IMR-90 (cell line): ENCODE results near the gene ATP10B. TPM values are rescaled to one million over a fixed set of nuclear protein-coding genes. Genes with fewer than 3 reads are reported as not detected.

Experiments used
- ATAC-seq: fragments of 200-7000 bp; cut with Tn5 transposase; 2 replicates; pipeline ENCODE4 v1.9.1; 2020; ENCODE audit warnings: low read depth, mild to moderate bottlenecking, moderate library complexity
- BruUV-seq: library from RNA; stranded (reverse); fragments of 400-500 nt; replicated peaks from 2 replicates; lab custom pipeline; 2021; lab: Mats Ljungman, UMichigan
- CTCF ChIA-PET: fragments of 300-600 bp; formaldehyde crosslinking; extraction: SDS; loops from one replicate; lab custom pipeline; 2021; ENCODE audit warnings: antibody characterized with exemption; lab: Yijun Ruan, JAX
- POLR2A ChIA-PET: fragments of 300-600 bp; sonication (Branson Sonifier 250); formaldehyde crosslinking; loops from one replicate; lab custom pipeline; 2022; ENCODE audit warnings: antibody characterized with exemption; ENCODE audit not compliant: unreplicated experiment; lab: Charles Lee
- DNase-seq: peaks from one replicate; pipeline ENCODE4 v3.0.0; 2013
- H2AFZ ChIP-seq: replicated peaks from 2 replicates; pipeline ENCODE3; 2013; ENCODE audit warnings: low read length, mild to moderate bottlenecking; ENCODE audit not compliant: poor library complexity
- H2AK5ac ChIP-seq: 2 replicates; pipeline ENCODE4 v1.6.1; 2013; ENCODE audit warnings: low read depth, low read length, inconsistent platforms
- H2AK9ac ChIP-seq: replicated peaks from 2 replicates; pipeline ENCODE3; 2013; ENCODE audit warnings: mild to moderate bottlenecking, low read depth, low read length, moderate library complexity; ENCODE audit not compliant: poor library complexity
- H2BK120ac ChIP-seq: 2 replicates; pipeline ENCODE4 v1.6.1; 2013; ENCODE audit warnings: low read depth, low read length, inconsistent platforms
- H2BK15ac ChIP-seq: 3 replicates; pipeline ENCODE4 v1.6.1; 2013; ENCODE audit warnings: low read depth, low read length, inconsistent platforms
- H2BK20ac ChIP-seq: 2 replicates; pipeline ENCODE4 v1.6.1; 2013; ENCODE audit warnings: low read depth, mild to moderate bottlenecking, inconsistent platforms, low read length, moderate library complexity
- H2BK5ac ChIP-seq: 2 replicates; pipeline ENCODE4 v1.6.1; 2013; ENCODE audit warnings: mild to moderate bottlenecking, low read depth, low read length, inconsistent platforms; ENCODE audit not compliant: poor library complexity, severe bottlenecking
- H3K14ac ChIP-seq: replicated peaks from 2 replicates; pipeline ENCODE4 v1.6.1; 2013; ENCODE audit warnings: low read depth, low read length, inconsistent platforms
- H3K18ac ChIP-seq: 2 replicates; pipeline ENCODE4 v1.6.1; 2013; ENCODE audit warnings: low read depth, low read length, control low read depth
- H3K23ac ChIP-seq: 2 replicates; pipeline ENCODE4 v1.6.1; 2013; ENCODE audit warnings: low read depth, low read length, inconsistent platforms
- H3K27ac ChIP-seq: 2 replicates; pipeline ENCODE4 v1.5.1; 2013; ENCODE audit warnings: mild to moderate bottlenecking, control low read depth, low read length; ENCODE audit not compliant: insufficient read depth
- H3K27me3 ChIP-seq: 2 replicates; pipeline ENCODE4 v1.6.1; 2013; ENCODE audit warnings: low read length; ENCODE audit not compliant: control insufficient read depth, insufficient read depth
- H3K36me3 ChIP-seq: 2 replicates; pipeline ENCODE4 v1.6.1; 2013; ENCODE audit warnings: low read length, mixed read lengths; ENCODE audit not compliant: control insufficient read depth, insufficient read depth
- H3K4ac ChIP-seq: 2 replicates; pipeline ENCODE4 v1.6.1; 2013; ENCODE audit warnings: low read depth, low read length, inconsistent platforms
- H3K4me1 ChIP-seq: 2 replicates; pipeline ENCODE4 v1.6.1; 2013; ENCODE audit warnings: low read length, mixed read lengths; ENCODE audit not compliant: control insufficient read depth, insufficient read depth
- H3K4me2 ChIP-seq: 2 replicates; pipeline ENCODE4 v1.6.1; 2013; ENCODE audit warnings: low read depth, mild to moderate bottlenecking, control low read depth, low read length, moderate library complexity
- H3K4me3 ChIP-seq: 2 replicates; pipeline ENCODE4 v1.5.1; 2013; ENCODE audit warnings: low read depth, mild to moderate bottlenecking, control low read depth, low read length, moderate library complexity; ENCODE audit not compliant: insufficient read depth
- H3K56ac ChIP-seq: 2 replicates; pipeline ENCODE4 v1.6.1; 2013; ENCODE audit warnings: low read length, inconsistent platforms; ENCODE audit not compliant: insufficient read depth; ENCODE audit errors: extremely low read depth
- H3K79me1 ChIP-seq, 2 experiments: 2 replicates each; pipeline ENCODE4 v1.6.1; 2013; ENCODE audit warnings: low read length in 2 of 2, inconsistent platforms in 1 of 2, low read depth in 1 of 2
- H3K9ac ChIP-seq: 2 replicates; pipeline ENCODE4 v1.6.1; 2013; ENCODE audit warnings: low read depth, low read length, control low read depth
- H3K9me1 ChIP-seq: 2 replicates; pipeline ENCODE4 v1.6.1; 2013; ENCODE audit warnings: low read length, inconsistent platforms; ENCODE audit not compliant: insufficient read depth
- H3K9me3 ChIP-seq: 2 replicates; pipeline ENCODE4 v1.6.1; 2013; ENCODE audit warnings: low read length; ENCODE audit not compliant: control insufficient read depth, insufficient read depth
- H4K20me1 ChIP-seq: 2 replicates; pipeline ENCODE4 v1.6.1; 2013; ENCODE audit warnings: low read length, inconsistent platforms; ENCODE audit not compliant: insufficient read depth
- H4K5ac ChIP-seq: 2 replicates; pipeline ENCODE4 v1.6.1; 2013; ENCODE audit warnings: mild to moderate bottlenecking, low read depth, low read length, control low read depth
- H4K8ac ChIP-seq, 2 experiments: 2 replicates each; pipeline ENCODE4 v1.6.1; 2013; ENCODE audit warnings: low read depth in 2 of 2, low read length in 2 of 2, control low read depth in 1 of 2, inconsistent platforms in 1 of 2
- H4K91ac ChIP-seq: 2 replicates; pipeline ENCODE4 v1.6.1; 2013; ENCODE audit warnings: low read depth, low read length, inconsistent platforms; ENCODE audit not compliant: insufficient read depth
- BHLHE40 ChIP-seq: fragments of 150-350 bp; IDR thresholded peaks from 2 replicates; pipeline ENCODE4 v1.6.1; 2016; ENCODE audit warnings: mild to moderate bottlenecking, low read depth, low read length
- CEBPB ChIP-seq: IDR thresholded peaks from 2 replicates; pipeline ENCODE4 v1.6.1; 2012; ENCODE audit warnings: low read depth, low read length, improper control_type of control experiment
- CHD1 ChIP-seq: IDR thresholded peaks from 2 replicates; pipeline ENCODE4 v1.6.1; 2012; ENCODE audit warnings: low read depth, low read length, improper control_type of control experiment
- CTCF ChIP-seq: conservative IDR thresholded peaks from 2 replicates; pipeline ENCODE4 v1.5.1; 2012; ENCODE audit warnings: mild to moderate bottlenecking, low read depth, low read length, improper control_type of control experiment
- ELK1 ChIP-seq: fragments of 150-350 bp; IDR thresholded peaks from 2 replicates; pipeline ENCODE4 v1.6.1; 2016; ENCODE audit warnings: low read depth, mild to moderate bottlenecking, low read length, moderate library complexity, borderline replicate concordance
- FOS ChIP-seq: fragments of 150-350 bp; IDR thresholded peaks from 2 replicates; pipeline ENCODE4 v1.6.1; 2016; ENCODE audit warnings: low read depth, low read length
- MAFK ChIP-seq: IDR thresholded peaks from 2 replicates; pipeline ENCODE4 v1.6.1; 2012; ENCODE audit warnings: low read depth, low read length, improper control_type of control experiment
- MAZ ChIP-seq: IDR thresholded peaks from 2 replicates; pipeline ENCODE4 v1.6.1; 2012; ENCODE audit warnings: low read depth, mild to moderate bottlenecking, low read length, improper control_type of control experiment, moderate library complexity, borderline replicate concordance
- MXI1 ChIP-seq: IDR thresholded peaks from 2 replicates; pipeline ENCODE4 v1.6.1; 2012; ENCODE audit warnings: low read depth, mild to moderate bottlenecking, low read length, moderate library complexity, borderline replicate concordance
- NFE2L2 ChIP-seq: fragments of 150-350 bp; IDR thresholded peaks from 2 replicates; pipeline ENCODE4 v1.6.1; 2016; ENCODE audit warnings: low read depth, mild to moderate bottlenecking, low read length
- POLR2A ChIP-seq: IDR thresholded peaks from 2 replicates; pipeline ENCODE4 v1.6.1; 2012; ENCODE audit warnings: mild to moderate bottlenecking, low read depth, low read length
- RAD21 ChIP-seq: IDR thresholded peaks from 2 replicates; pipeline ENCODE4 v1.6.1; 2012; ENCODE audit warnings: low read length, improper control_type of control experiment
- RCOR1 ChIP-seq: IDR thresholded peaks from 2 replicates; pipeline ENCODE4 v1.6.1; 2012; ENCODE audit warnings: mild to moderate bottlenecking, low read length, improper control_type of control experiment; ENCODE audit not compliant: insufficient replicate concordance
- RFX5 ChIP-seq: IDR thresholded peaks from 2 replicates; pipeline ENCODE4 v1.8.0; 2012; ENCODE audit warnings: low read depth, mild to moderate bottlenecking, low read length, moderate library complexity
- SMC3 ChIP-seq: fragments of 150-350 bp; IDR thresholded peaks from 2 replicates; pipeline ENCODE4 v1.6.1; 2016; ENCODE audit warnings: low read depth, mild to moderate bottlenecking, antibody characterized with exemption, low read length, moderate library complexity
- USF2 ChIP-seq: fragments of 150-350 bp; IDR thresholded peaks from 2 replicates; pipeline ENCODE4 v1.6.1; 2017; ENCODE audit warnings: mild to moderate bottlenecking, antibody characterized with exemption, low read length, low read depth
- WGBS, 2 experiments: methylation state at CpG; one replicate each; pipeline versions ENCODE4 v1.1.5 to v1.1.7; 2013; ENCODE audit warnings: missing lambda C conversion rate in 2 of 2; ENCODE audit not compliant: insufficient read length in 1 of 2; ENCODE audit errors: extremely low coverage in 2 of 2; 5-methylcytosine and 5-hydroxymethylcytosine counted together
- dilution Hi-C: fragments of 300-500 bp; cut with HindIII; formaldehyde crosslinking; loops from one replicate; pipeline ENCODE4 v1.14.3; 2018; ENCODE audit warnings: low sequenced_read_pairs; ENCODE audit not compliant: unreplicated experiment
- in situ Hi-C: fragments of 300-500 bp; cut with MboI; formaldehyde crosslinking; loops from 3 replicates; pipeline ENCODE4 v1.14.3; 2019; ENCODE audit warnings: low sequenced_read_pairs, inconsistent platforms, mixed read lengths
- intact Hi-C: fragments of 100-400 bp; cut with micrococcal nuclease; formaldehyde crosslinking; loops from 2 replicates; pipeline ENCODE4 v1.10.0; 2022
- polyA plus RNA-seq, 3 experiments: library from polyadenylated mRNA; depleted of rRNA; stranded (reverse); fragments of >200 nt; gene quantifications; 2 replicates each; pipeline ENCODE4 v1.2.3, GENCODE V29; 2012; ENCODE audit warnings: low replicate concordance in 1 of 3
- total RNA-seq: library from RNA; depleted of rRNA; stranded (reverse); fragments of >200 nt; gene quantifications from 2 replicates; pipeline ENCODE4 v1.2.3, GENCODE V29; 2012

ATP10B gene
- total and polyA plus RNA-seq, 2 of the 4 experiments (the other 2 are of a cell fraction), result not detected

- dilution Hi-C loops (no loop called here), in situ Hi-C loops (no loop called here), intact Hi-C loops (no loop called here)
- Histone ChIP-seq H3K9me3 (peaks cover 17% of the 10 kb centered on the region), H2AFZ (no peak overlapping the region), H3K9ac (no peak overlapping the region), H2AK9ac (no peak overlapping the region), H2AK5ac (no peak overlapping the region), H3K23ac (no peak overlapping the region), H4K20me1 (no peaks in the 10 kb centered on the region), H3K14ac (no peak overlapping the region), H2BK5ac (no peak overlapping the region), H2BK20ac (no peak overlapping the region), H3K36me3 (no peaks in the 10 kb centered on the region), H3K18ac (no peak overlapping the region), H3K56ac (no peak overlapping the region), H4K8ac (no peak overlapping the region), H3K79me1 (no peaks in the 10 kb centered on the region), H3K4me2 (no peak overlapping the region), H3K4me1 (no peaks in the 10 kb centered on the region), H2BK15ac (no peak overlapping the region), H3K27ac (no peak overlapping the region), H2BK120ac (no peak overlapping the region), H3K27me3 (no peaks in the 10 kb centered on the region), H3K4me3 (no peak overlapping the region), H4K91ac (no peak overlapping the region), H3K4ac (no peak overlapping the region), H3K9me1 (no peaks in the 10 kb centered on the region), H4K5ac (no peak overlapping the region)
- POLR2A ChIA-PET, result no interaction called here
- no TSS peak for BruUV-seq
- no peak for DNase-seq
- ATAC-seq, result no peak
- no CpG with 5 or more reads among the region's 2 CpGs for WGBS, 2 experiments
- CTCF ChIA-PET, result no interaction called here
- no peak for TF ChIP-seq POLR2A
- TF ChIP-seq MXI1, result no peak
- no peak for TF ChIP-seq MAZ
- no peak for TF ChIP-seq RCOR1
- no peak for TF ChIP-seq MAFK
- TF ChIP-seq FOS, result no peak
- no peak for TF ChIP-seq SMC3
- TF ChIP-seq CHD1, result no peak
- no peak for TF ChIP-seq BHLHE40
- TF ChIP-seq RAD21, result no peak
- no peak for TF ChIP-seq CTCF
- TF ChIP-seq NFE2L2, result no peak
- no peak for TF ChIP-seq USF2
- no peak for TF ChIP-seq CEBPB
- no peak for TF ChIP-seq ELK1
- no peak for TF ChIP-seq RFX5
These were observed 149.7 kb downstream of the ATP10B start for GRCh38 chr5:160702311-160702803.
